Skeletal muscle satellite cell (primary cell): ENCODE measurements around the gene C15orf62.

Source experiments
- H3K27me3 ChIP-seq: 2 replicates; pipeline ENCODE4 v1.7.0; 2013; ENCODE audit warnings: low read length; ENCODE audit not compliant: control insufficient read depth, insufficient read depth
- H3K36me3 ChIP-seq: 2 replicates; pipeline ENCODE4 v1.7.0; 2013; ENCODE audit warnings: mild to moderate bottlenecking, control low read depth, low read length; ENCODE audit not compliant: insufficient read depth
- H3K4me1 ChIP-seq: 2 replicates; pipeline ENCODE4 v1.7.0; 2013; ENCODE audit warnings: low read length; ENCODE audit not compliant: control insufficient read depth, insufficient read depth
- H3K4me2 ChIP-seq: 2 replicates; pipeline ENCODE4 v1.7.0; 2013; ENCODE audit warnings: mild to moderate bottlenecking, low read length
- H3K4me3 ChIP-seq: 2 replicates; pipeline ENCODE4 v1.7.0; 2013; ENCODE audit warnings: low read length
- H3K9ac ChIP-seq: 2 replicates; pipeline ENCODE4 v1.7.0; 2013; ENCODE audit warnings: mild to moderate bottlenecking, low read depth, low read length, moderate library complexity
- H3K9me3 ChIP-seq: replicated peaks from 2 replicates; pipeline ENCODE4 v1.7.0; 2013; ENCODE audit warnings: mild to moderate bottlenecking, control low read depth, low read length

The C15orf62 gene

GRCh38 chr15:40770147-40770721, 454 bp downstream of the C15orf62 start:
- Histone ChIP-seq H3K4me3 (no peak overlapping the region), H3K9me3 (no peaks in the 10 kb centered on the region), H3K4me1 (peaks cover 22% of the 10 kb centered on the region), H3K9ac (no peak overlapping the region), H3K27me3 (no peaks in the 10 kb centered on the region), H3K4me2 (no peak overlapping the region), H3K36me3 (peaks cover 51% of the 10 kb centered on the region)

DNA sequence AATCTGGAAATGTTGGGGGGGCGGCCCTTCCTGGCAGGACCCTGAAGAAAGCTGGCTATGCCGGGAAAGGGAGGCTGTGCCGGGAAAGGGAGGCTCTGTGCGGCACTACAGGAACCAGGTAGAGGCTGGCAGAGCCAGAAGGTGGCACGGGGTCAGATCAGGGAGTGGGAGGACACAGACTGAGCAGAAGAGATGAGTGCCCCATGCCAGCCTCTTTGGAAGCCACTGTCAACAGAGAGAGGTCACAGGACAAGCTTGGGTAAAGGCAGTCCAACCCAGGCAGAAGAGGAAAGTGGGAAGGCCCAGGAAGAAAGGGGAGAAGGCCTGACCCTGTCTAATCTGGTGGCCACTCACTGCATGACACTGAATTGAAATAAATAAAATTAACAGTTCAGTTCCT, 1.5 kb downstream of the C15orf62 start:
- Histone ChIP-seq H3K27me3 (no peaks in the 10 kb centered on the region), H3K4me3 (no peak overlapping the region), H3K4me1 (peaks cover 13% of the 10 kb centered on the region), H3K36me3 (peaks cover 61% of the 10 kb centered on the region), H3K4me2 (no peak overlapping the region), H3K9ac (no peak overlapping the region), H3K9me3 (no peaks in the 10 kb centered on the region)

DNA sequence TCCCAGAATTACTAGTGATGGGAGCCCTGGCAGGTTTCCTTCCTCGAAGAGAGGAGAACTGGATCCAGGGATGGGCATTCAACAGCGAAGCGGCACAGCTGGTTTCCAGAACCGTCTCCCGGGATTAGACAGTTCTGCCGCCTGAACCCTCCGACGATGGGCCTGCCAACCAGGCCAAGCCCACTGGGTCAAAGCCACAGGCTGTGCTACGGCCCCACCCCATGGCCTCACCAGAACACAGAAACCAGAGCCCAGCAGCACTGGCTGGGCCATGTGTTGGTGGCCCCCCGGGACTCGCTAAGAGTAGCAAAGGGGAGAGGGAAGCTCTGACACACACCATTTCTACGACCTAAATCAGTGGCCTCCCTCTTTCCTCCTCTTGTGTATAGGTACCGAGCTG, 2.2 kb downstream of the C15orf62 start:
- peaks cover 13% of the 10 kb centered on the region for H3K4me1 ChIP-seq

DNA sequence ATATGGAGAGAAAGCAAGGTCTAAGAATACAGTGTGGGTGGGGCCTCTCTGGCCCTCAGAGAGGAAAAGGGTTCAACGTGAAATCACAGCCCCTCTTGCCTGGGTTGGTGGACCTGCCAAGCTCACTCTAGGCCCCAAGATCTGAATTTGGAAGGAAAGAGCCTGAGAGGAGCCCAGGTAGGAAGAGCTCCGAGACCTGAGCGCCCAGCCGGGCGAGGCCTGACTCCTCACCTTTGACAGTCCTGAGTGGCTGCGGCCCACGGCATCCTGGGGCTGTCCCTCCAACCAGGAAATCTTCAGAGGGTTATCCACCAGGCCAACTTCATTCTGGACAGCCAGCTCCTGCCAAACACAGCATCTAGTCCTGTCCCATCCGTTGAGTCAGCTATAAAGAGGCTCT, 3.7 kb downstream of the C15orf62 start:
- peaks cover 65% of the 10 kb centered on the region for H3K36me3 ChIP-seq

More for the DNA sequence above, 2.2 kb downstream of the C15orf62 start:
- Histone ChIP-seq H3K9ac (no peak overlapping the region), H3K36me3 (peaks cover 65% of the 10 kb centered on the region), H3K4me2 (no peak overlapping the region), H3K27me3 (no peaks in the 10 kb centered on the region), H3K4me3 (no peak overlapping the region), H3K9me3 (no peaks in the 10 kb centered on the region)

DNA sequence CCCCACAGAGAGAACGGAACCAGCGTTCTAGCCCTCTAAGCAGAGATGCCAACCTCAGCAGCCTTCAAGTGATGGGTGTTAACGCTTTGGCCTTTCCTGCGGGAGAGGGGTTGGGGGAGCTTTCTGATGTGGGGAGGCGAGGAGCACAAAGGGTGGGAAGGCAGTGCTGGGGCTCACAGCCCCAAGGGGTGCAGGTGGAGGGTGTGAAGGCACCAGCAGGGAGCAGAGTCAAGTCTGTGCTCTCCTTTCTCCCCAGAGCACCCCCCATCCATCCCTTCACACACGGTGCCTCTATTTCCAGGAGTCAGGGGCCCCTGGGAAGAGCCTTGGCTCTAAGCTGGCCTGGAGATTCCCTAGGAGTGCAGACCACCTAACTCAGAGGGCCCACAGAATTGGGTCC, 4.1 kb downstream of the C15orf62 start:
- H3K36me3 ChIP-seq: peaks cover 65% of the 10 kb centered on the region

More for the DNA sequence above, 3.7 kb downstream of the C15orf62 start:
- Histone ChIP-seq H3K27me3 (no peaks in the 10 kb centered on the region), H3K9ac (no peak overlapping the region), H3K4me1 (peaks cover 10% of the 10 kb centered on the region), H3K4me3 (no peak overlapping the region), H3K4me2 (no peak overlapping the region), H3K9me3 (no peaks in the 10 kb centered on the region)

GRCh38 chr15:40775007-40775406, 5.2 kb downstream of the C15orf62 start:
- Histone ChIP-seq H3K4me2 (no peak overlapping the region), H3K27me3 (no peaks in the 10 kb centered on the region), H3K4me3 (no peak overlapping the region), H3K4me1 (peaks cover 10% of the 10 kb centered on the region), H3K36me3 (peaks cover 69% of the 10 kb centered on the region), H3K9me3 (no peaks in the 10 kb centered on the region), H3K9ac (no peak overlapping the region)

More for the DNA sequence above, 4.1 kb downstream of the C15orf62 start:
- Histone ChIP-seq H3K4me3 (no peak overlapping the region), H3K27me3 (no peaks in the 10 kb centered on the region), H3K9ac (no peak overlapping the region), H3K9me3 (no peaks in the 10 kb centered on the region), H3K4me2 (no peak overlapping the region), H3K4me1 (peaks cover 10% of the 10 kb centered on the region)

- Histone ChIP-seq H3K4me3 (no peak overlapping the region), H3K27me3 (no peaks in the 10 kb centered on the region), H3K4me1 (peaks cover 10% of the 10 kb centered on the region), H3K9ac (no peak overlapping the region), H3K9me3 (no peaks in the 10 kb centered on the region), H3K36me3 (peaks cover 66% of the 10 kb centered on the region), H3K4me2 (peak overlapping the region; percentile 46)
Observed at GRCh38 chr15:40775740-40776536, 6.2 kb downstream of the C15orf62 start.

DNA sequence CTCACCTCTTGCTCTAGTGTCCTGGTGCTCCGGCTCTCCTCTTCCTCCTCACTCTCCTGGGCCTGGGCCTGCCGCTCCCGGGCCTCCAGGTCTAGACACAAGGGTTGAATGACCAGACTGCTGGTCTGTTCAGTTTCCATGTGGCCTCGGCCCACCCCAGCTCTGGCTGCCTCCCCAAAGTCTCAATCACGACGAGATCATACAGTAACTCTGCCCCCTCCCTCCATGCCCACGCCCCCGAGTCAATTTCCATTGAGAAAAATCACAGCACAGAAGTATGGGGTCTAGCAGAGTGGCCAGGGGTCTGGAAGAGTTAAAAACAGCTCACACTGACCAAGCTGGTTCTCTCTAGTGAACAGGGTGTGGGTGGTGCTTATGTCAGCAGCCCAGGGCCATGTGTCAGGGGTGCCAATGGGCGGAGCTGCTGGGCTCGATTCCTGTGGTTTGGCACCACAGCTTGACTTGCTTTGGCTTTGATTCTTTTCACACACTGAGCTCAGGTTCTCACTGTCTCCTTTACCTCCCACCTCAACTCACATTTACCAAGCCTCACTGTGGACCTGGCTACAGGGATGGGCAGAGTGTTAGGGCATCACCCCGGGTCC, 6.9 kb downstream of the C15orf62 start:
- Histone ChIP-seq H3K4me2 (peak overlapping the region; percentile 46), H3K9me3 (no peaks in the 10 kb centered on the region), H3K36me3 (peaks cover 59% of the 10 kb centered on the region), H3K9ac (peak overlapping the region; percentile 50), H3K4me3 (no peak overlapping the region), H3K4me1 (peaks cover 10% of the 10 kb centered on the region), H3K27me3 (no peaks in the 10 kb centered on the region)

GRCh38 chr15:40782609-40783227, 12.9 kb downstream of the C15orf62 start:
- H3K36me3 ChIP-seq: peaks cover 22% of the 10 kb centered on the region
- no peaks in the 10 kb centered on the region for H3K27me3 ChIP-seq
- peaks cover 16% of the 10 kb centered on the region for H3K4me1 ChIP-seq
- H3K9me3 ChIP-seq: no peaks in the 10 kb centered on the region
- H3K4me2 ChIP-seq: no peak overlapping the region
- no peak overlapping the region for H3K4me3 ChIP-seq
- H3K9ac ChIP-seq: no peak overlapping the region

- Histone ChIP-seq H3K27me3 (no peaks in the 10 kb centered on the region), H3K36me3 (peaks cover 3% of the 10 kb centered on the region), H3K4me1 (peaks cover 20% of the 10 kb centered on the region), H3K4me3 (no peak overlapping the region), H3K9me3 (no peaks in the 10 kb centered on the region), H3K9ac (no peak overlapping the region), H3K4me2 (no peak overlapping the region)
Observed at GRCh38 chr15:40785164-40785563, 15.4 kb downstream of the C15orf62 start.

GRCh38 chr15:40785814-40786213, 16.0 kb downstream of the C15orf62 start:
- H3K9ac ChIP-seq: no peak overlapping the region
- H3K4me1 ChIP-seq: peaks cover 24% of the 10 kb centered on the region
- H3K4me2 ChIP-seq: no peak overlapping the region
- H3K27me3 ChIP-seq: no peaks in the 10 kb centered on the region
- H3K4me3 ChIP-seq: no peak overlapping the region
- peaks cover 3% of the 10 kb centered on the region for H3K36me3 ChIP-seq
- no peaks in the 10 kb centered on the region for H3K9me3 ChIP-seq
